GM19463 (cell line): Measurements from ENCODE around the gene CUTA.

Experiments used
- ATAC-seq: cut with Tn5 transposase; IDR thresholded peaks from one replicate; pipeline ENCODE4 v1.9.1; 2021; ENCODE audit warnings: mild to moderate bottlenecking, moderate library complexity; ENCODE audit not compliant: unreplicated experiment

The CUTA gene, protein sequence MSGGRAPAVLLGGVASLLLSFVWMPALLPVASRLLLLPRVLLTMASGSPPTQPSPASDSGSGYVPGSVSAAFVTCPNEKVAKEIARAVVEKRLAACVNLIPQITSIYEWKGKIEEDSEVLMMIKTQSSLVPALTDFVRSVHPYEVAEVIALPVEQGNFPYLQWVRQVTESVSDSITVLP

DNA sequence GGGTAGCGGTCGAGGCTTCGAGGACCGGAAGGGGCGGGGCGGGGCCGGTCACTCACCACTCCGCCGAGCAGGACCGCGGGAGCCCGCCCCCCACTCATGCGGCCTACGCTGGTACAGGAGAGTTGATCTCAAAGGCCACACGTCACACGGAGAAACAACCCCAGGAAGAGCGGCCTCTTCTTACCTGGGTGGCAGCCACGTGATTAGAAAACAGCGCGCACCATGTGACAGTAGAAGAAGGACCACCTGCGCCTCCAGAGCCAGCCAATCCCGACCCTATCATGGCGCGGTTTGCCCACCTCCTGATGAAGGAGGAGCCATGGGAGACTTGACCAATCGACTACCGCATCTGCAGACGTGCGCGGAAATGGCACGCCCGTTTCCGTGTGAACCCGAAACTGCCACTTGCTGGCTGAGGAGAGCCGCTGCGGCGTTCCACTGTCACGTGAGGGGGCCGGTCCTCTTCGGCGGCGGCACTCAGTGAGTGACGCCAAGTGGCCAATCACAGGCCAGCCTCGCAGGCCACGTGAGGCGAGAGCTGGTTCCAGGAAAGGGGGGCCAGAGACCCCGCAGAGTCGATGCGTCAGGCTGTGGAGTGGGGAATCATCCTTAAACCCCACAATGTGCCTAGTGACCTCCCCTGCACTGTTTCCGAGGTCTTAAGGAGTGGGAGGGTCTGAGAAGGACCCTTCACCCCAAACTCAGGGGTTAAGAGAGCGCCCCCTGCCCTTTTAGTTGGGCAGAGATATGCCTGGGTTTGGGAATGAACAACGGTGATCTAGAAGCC is at the start of gene CUTA:
Gene CUTA (minus strand): TSS at position 205 of the 787 bp plus-strand sequence. CDS start 107 bp downstream, at position 98.
- ATAC-seq, result peak; percentile 86

DNA sequence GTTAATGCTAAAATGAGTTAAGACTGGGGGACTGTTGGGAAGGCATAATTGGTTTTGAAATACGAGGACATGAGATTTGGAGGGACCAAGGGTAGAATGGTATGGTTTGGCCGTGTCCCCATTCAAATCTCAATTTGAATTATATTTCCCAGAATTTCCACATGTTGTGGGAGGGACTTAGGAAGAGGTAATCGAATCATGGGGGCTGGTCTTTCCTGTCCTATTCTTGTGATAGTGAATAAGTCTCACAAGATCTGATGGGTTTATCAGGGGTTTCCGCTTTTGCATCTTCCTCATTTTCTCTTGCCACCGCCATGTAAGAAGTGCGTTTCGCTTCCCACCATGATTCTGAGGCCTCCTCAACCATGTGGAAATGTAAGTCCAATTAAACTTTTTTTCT is 49.2 kb upstream of the CUTA start:
- no peak for ATAC-seq

- ATAC-seq, result no peak
Observed at GRCh38 chr6:33466075-33466735, 48.3 kb upstream of the CUTA start.

GRCh38 chr6:33459226-33459625 is 41.3 kb upstream of the CUTA start:
- no peak for ATAC-seq

GRCh38 chr6:33458676-33459075 is 40.8 kb upstream of the CUTA start:
- no peak for ATAC-seq

GRCh38 chr6:33456156-33456555 is 38.2 kb upstream of the CUTA start:
- no peak for ATAC-seq

DNA sequence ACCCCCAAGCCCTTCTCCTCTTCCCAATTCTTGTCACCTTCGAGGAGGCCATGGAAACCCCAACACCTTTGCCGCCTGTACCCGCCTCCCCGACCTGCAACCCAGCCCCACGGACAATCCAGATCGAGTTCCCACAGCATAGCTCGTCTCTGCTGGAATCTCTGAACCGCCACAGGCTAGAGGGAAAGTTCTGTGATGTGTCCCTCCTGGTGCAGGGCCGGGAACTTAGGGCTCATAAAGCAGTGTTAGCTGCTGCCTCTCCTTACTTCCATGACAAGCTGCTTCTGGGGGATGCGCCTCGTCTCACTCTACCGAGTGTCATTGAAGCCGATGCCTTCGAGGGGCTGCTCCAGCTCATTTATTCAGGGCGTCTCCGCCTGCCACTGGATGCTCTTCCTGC is 37.1 kb upstream of the CUTA start:
- ATAC-seq, result no peak

DNA sequence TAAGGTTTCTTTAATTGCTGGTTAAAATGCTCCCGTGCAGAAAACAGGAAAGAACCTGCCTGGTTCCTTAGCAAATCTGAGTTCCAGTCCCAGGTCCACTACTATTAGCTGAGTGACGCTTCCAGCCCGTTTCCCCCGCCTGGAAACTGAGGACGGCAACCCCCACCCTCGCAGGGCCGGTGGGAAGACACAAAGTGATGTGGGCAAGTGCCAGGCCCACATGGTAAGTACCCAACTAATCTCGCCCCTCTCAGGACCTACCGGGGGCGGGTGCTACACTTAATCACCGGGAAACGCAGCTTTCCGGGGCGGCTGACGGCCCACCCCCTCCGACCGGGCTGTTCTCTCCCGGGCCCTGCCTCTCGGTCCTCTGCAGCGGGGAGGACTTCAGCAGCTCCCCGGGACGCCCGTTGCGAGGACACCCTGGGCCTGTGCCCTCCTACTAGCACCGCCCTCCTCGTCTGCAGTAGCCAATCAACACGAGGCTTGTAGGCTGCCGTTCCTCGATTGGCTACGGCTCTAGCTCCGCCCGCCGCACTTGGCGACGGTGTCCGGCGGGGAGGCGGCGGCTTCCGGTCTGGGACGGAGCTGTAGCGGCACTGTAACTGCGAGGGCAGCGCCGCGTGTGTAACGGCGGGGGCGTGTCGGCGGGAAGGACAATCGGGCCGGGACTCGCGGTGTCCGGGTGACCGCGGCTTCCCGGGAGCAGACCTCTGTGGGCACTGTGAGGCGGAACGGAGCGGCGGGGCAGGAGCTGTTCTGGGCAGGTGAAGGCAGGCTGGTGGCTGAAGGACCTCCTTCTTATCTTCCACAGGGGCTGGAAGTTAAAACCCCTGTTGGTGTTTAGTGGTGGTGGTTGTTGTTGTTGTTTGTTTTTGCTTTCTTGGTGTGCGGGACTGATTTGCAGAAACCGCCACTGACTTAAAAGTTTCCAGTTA is 36.4 kb upstream of the CUTA start, which contains the start of gene ZBTB9:
Gene ZBTB9 (plus strand): TSS at position 568 of the 938 bp plus-strand sequence. CDS start 525 bp downstream, outside the sequence.
- ATAC-seq, result peak; percentile 99

DNA sequence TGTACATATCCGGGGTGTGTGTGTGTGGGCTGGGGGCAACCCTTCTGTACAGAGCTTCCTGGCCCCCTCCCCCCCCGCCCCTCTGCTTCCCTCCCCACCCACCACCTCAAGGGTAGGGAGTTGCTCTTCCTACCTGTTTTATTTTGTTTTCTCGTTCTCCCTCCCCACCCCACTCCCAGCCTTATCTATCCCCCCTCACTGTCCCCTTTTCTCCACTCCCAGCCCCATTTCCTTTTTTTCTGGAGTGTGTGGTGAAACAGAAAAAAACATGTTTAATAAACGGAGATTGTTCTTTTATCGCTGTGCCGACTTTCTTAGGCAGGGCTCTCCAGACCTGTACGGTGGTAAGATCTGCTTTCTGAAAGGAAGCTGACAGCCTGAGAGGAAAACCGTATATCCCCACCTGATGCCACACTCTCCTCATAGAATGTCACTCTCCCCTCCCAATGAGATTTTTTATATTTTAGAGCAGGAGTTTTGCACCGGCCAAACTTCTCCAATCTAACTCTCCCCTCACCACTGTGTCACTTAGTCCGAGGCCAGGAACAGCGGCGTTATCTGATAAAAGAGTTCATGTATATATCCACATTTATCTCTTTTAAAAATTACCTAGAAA is 35.6 kb upstream of the CUTA start:
- no peak for ATAC-seq

- no peak for ATAC-seq
Observed at GRCh38 chr6:33452496-33452895, 34.6 kb upstream of the CUTA start.

- ATAC-seq, result no peak
Observed at GRCh38 chr6:33451606-33452005, 33.7 kb upstream of the CUTA start.

GRCh38 chr6:33450434-33450833 is 32.5 kb upstream of the CUTA start:
- no peak for ATAC-seq

- no peak for ATAC-seq
Observed at GRCh38 chr6:33446356-33446755, 28.4 kb upstream of the CUTA start.

GRCh38 chr6:33445119-33445603 is 27.3 kb upstream of the CUTA start:
- ATAC-seq, result no peak

DNA sequence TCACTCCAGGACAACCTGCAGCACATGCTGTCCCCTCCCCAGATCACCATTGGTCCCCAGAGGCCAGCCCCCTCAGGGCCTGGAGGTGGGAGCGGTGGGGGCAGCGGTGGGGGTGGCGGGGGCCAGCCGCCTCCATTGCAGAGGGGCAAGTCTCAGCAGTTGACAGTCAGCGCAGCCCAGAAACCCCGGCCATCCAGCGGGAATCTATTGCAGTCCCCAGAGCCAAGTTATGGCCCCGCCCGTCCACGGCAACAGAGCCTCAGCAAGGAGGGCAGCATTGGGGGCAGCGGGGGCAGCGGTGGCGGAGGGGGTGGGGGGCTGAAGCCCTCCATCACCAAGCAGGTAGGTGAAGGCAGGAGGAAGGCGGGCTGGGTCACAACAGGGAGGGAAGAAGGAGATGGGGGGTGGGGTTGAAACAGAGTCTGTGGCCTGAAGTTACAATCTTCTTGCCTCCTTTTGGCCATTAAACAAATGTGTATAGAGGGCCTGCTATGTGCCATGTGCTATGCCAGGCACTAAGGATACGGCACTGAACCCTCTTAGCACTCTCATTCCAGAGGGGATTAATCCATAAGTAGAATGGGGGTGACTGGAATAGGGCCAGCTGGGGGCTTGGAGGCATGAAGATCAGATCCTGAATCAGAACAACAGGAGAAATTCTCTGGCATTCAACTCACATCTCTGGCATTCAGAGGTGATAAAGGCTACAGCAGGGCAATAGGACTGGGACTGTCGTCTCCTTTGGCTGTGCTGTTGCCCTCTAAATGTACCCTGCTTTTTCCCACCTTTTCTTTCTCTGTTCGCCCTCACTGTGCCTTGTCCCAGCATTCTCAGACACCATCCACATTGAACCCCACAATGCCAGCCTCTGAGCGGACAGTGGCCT is 26.0 kb upstream of the CUTA start:
- ATAC-seq, result no peak

DNA sequence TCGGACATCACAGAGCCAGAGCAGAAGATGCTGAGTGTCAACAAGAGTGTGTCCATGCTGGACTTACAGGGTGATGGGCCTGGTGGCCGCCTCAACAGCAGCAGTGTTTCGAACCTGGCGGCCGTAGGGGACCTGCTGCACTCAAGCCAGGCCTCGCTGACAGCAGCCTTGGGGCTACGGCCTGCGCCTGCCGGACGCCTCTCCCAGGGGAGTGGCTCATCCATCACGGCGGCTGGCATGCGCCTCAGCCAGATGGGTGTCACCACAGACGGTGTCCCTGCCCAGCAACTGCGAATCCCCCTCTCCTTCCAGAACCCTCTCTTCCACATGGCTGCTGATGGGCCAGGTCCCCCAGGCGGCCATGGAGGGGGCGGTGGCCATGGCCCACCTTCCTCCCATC is 25.1 kb upstream of the CUTA start:
- no peak for ATAC-seq

- ATAC-seq, result no peak
Observed at GRCh38 chr6:33442283-33442682, 24.4 kb upstream of the CUTA start.

DNA sequence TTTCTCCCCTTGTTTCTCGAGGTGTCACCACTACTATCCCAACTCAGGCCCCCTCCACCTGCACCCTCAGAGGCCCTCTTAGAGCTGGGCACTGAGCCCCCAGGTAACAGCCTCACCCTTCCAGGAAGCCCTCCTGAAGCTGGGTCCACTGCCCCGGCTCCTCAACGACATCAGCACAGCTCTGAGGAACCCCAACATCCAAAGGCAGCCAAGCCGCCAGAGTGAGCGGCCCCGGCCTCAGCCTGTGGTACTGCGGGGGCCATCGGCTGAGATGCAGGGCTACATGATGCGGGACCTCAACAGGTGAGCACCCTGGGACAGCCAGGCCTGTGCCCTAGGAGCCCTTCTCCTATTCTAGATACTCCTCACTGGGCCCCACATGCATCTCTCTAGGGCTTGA is 23.6 kb upstream of the CUTA start:
- no peak for ATAC-seq

- no peak for ATAC-seq
Observed at GRCh38 chr6:33440649-33441309, 22.9 kb upstream of the CUTA start.
